T-cell (primary cell): ENCODE data around the gene ATP8B2. TPM values are rescaled to one million over a fixed set of nuclear protein-coding genes. Genes with fewer than 3 reads are reported as not detected.
A peak's percentile ranks its signal among the peaks of the same experiment; 100 is the strongest.

ENCODE experiments used
- ATAC-seq, 4 experiments: fragments of 200-7000 bp in 3 of 4; fragments of 150-1000 bp in 1 of 4; cut with Tn5 transposase; replicated peaks in 1 of 4; 1 replicate in 3 of 4; 2 replicates in 1 of 4; pipeline ENCODE4 v1.10.0; 2021; ENCODE audit warnings: moderate library complexity in 3 of 4, mild to moderate bottlenecking in 2 of 4, moderate number of reproducible peaks in 1 of 4
- CTCF ChIA-PET, 2 donors: fragments of 300-600 bp; sonication (Branson Sonifier 250); formaldehyde crosslinking; loops; one replicate each; lab custom pipeline; 2022; ENCODE audit warnings: antibody characterized with exemption in 2 of 2; lab: Charles Lee
- POLR2A ChIA-PET, 2 donors: fragments of 300-600 bp; sonication (Branson Sonifier 250); formaldehyde crosslinking; loops; one replicate each; lab custom pipeline; 2022; ENCODE audit warnings: antibody characterized with exemption in 2 of 2; lab: Charles Lee
- DNase-seq, 35 experiments: peaks; one replicate each; pipeline versions ENCODE4 v3.0.0 to v3.0.0-alpha.2; 2013 to 2023
- H3K27ac ChIP-seq: one replicate; pipeline ENCODE4 v1.5.1; 2013; ENCODE audit warnings: low read length
- H3K27me3 ChIP-seq, 2 experiments: replicated peaks in 1 of 2; 1 replicate in 1 of 2; 2 replicates in 1 of 2; pipeline versions ENCODE4 v1.6.1 to v1.7.0; 2013; ENCODE audit warnings: low read length in 1 of 2, mixed read lengths in 1 of 2; ENCODE audit not compliant: control insufficient read depth in 2 of 2, insufficient read depth in 2 of 2; ENCODE audit errors: extremely low read depth in 1 of 2
- H3K36me3 ChIP-seq, 2 donors: 1 replicate in 1 of 2; 2 replicates in 1 of 2; pipeline versions ENCODE4 v1.6.1 to v1.7.0; 2013; ENCODE audit warnings: low read length in 1 of 2; ENCODE audit not compliant: control insufficient read depth in 2 of 2, insufficient read depth in 1 of 2; ENCODE audit errors: extremely low read depth in 1 of 2
- H3K4me1 ChIP-seq, 2 experiments: 1 replicate in 1 of 2; 2 replicates in 1 of 2; pipeline versions ENCODE4 v1.6.1 to v1.7.0; 2013; ENCODE audit warnings: low read length in 2 of 2, mixed read lengths in 1 of 2; ENCODE audit not compliant: insufficient read depth in 2 of 2, control insufficient read depth in 1 of 2; ENCODE audit errors: extremely low read depth in 1 of 2
- H3K4me3 ChIP-seq, 2 donors: 1 replicate in 1 of 2; 2 replicates in 1 of 2; pipeline versions ENCODE4 v1.5.1 to v1.7.0; 2013; ENCODE audit warnings: mild to moderate bottlenecking in 2 of 2, low read length in 1 of 2, moderate library complexity in 1 of 2; ENCODE audit not compliant: control insufficient read depth in 1 of 2; ENCODE audit errors: extremely low read depth in 1 of 2
- H3K9me3 ChIP-seq: 2 replicates; pipeline ENCODE4 v1.7.0; 2013
- H3K27ac Mint-ChIP-seq, 2 donors: one replicate each; pipeline ENCODE4 v1.8.0; 2020 to 2021; ENCODE audit warnings: mild to moderate bottlenecking in 2 of 2, mixed read lengths in 2 of 2
- H3K27me3 Mint-ChIP-seq, 2 donors: one replicate each; pipeline ENCODE4 v1.8.0; 2021 to 2022; ENCODE audit warnings: mixed read lengths in 2 of 2
- H3K36me3 Mint-ChIP-seq: one replicate; pipeline ENCODE4 v1.8.0; 2021; ENCODE audit warnings: mixed read lengths
- H3K4me1 Mint-ChIP-seq, 3 donors: one replicate each; pipeline ENCODE4 v1.8.0; 2020 to 2022; ENCODE audit warnings: mixed read lengths in 3 of 3, mild to moderate bottlenecking in 1 of 3
- H3K4me3 Mint-ChIP-seq, 3 donors: one replicate each; pipeline ENCODE4 v1.8.0; 2020 to 2022; ENCODE audit warnings: mild to moderate bottlenecking in 3 of 3, mixed read lengths in 3 of 3, moderate library complexity in 3 of 3
- H3K9me3 Mint-ChIP-seq, 3 donors: one replicate each; pipeline ENCODE4 v1.8.0; 2020 to 2022; ENCODE audit warnings: mixed read lengths in 3 of 3
- WGBS: methylation state at CpG from one replicate; pipeline ENCODE4 v1.1.5; 2013; ENCODE audit warnings: missing lambda C conversion rate; ENCODE audit not compliant: insufficient coverage; 5-methylcytosine and 5-hydroxymethylcytosine counted together
- total RNA-seq, 35 experiments: library from RNA in 6 of 35; stranded (reverse) in 6 of 35; fragments of 120-200 nt in 1 of 35; gene quantifications; one replicate each; pipeline versions ENCODE4 v1.2.1 to v1.2.4 and lab custom pipeline; 2013 to 2026

The ATP8B2 gene
- total RNA-seq, 5 donors from 2014 or later (not counting 1 experiment from before 2014, with no cell fraction given) = 142 to 172 (median 149) TPM

DNA sequence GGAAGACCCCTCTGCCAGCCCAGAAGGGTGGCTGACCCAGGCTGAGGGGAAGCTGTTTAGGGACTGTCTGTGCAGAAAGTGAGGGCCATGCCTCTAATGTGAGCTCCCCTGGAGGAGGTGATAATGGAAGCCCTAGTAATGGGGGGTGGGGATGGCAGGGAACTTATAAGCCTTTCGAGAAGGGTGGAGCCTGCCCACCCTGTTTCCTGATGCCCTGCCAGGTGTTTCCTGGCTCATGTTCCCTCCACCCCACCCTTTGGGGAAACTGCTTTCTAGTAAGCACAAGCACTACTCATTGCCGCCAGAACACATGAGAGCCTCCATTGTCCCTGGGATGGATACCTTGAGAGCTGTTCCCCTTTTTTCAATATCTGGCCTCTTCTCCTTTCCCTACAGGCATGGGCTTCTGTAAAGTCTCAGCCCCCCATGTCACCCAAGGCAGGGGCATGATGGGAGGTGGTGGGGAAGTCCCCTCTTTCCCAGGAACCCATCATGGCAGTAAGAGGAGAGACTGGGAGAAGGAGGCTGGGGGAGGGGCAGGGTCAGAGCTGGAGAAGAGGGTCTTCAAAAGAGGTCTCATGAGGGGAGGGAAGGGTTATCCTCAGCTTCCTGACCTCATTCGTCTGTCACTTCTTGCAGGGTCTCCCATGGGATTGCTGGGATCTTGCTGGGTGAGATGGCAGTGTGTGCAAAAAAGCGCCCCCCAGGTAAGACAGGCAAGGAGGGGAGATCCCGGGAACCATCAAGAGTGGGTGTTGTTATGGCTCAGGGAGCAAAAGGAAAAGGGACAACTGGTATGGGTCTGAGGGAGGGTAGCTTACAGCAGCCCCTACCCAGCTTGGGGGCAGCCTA is 2.4 kb downstream of the ATP8B2 start:
- Mint-ChIP-seq H3K4me1 (peaks cover 64 to 70% (median 65%) of the 10 kb centered on the region in 3 donors), H3K36me3 (peaks cover 25% of the 10 kb centered on the region), H3K27ac (peak overlapping the region; percentile 94 to 95), H3K27me3 (peaks cover 0 to 2% of the 10 kb centered on the region in 2 donors), H3K4me3 (peak overlapping the region; percentile 78 to 94 (median 94)), H3K9me3 (no peaks in the 10 kb centered on the region)
- DNase-seq (peak in 9 of 35 experiments; percentile 11 to 57 (median 22)), ATAC-seq (no peak)
- peaks cover 36 to 68% of the 10 kb centered on the region in 2 experiments for H3K4me1 ChIP-seq
- H3K4me3 ChIP-seq = peak overlapping the region; percentile 82 to 86
- H3K27me3 ChIP-seq = peaks cover 0 to 11% of the 10 kb centered on the region in 2 experiments
- peaks cover 10 to 24% of the 10 kb centered on the region in 2 donors for H3K36me3 ChIP-seq
- POLR2A ChIA-PET = interaction anchor here (0.7 to 0.8 kb wide), 2 partner anchors 16 to 22 kb away, joined by 3 to 5 read pairs; no protein-coding TSS in a partner anchor
- H3K27ac ChIP-seq = peak overlapping the region; percentile 82
- 30% methylated on average over 2 of the region's 5 CpGs for WGBS
- CTCF ChIA-PET = interaction anchor here (0.7 to 5.5 kb wide), 10 partner anchors 9 to 141 kb away, joined by 3 to 87 read pairs (median 3); no protein-coding TSS in a partner anchor
- H3K9me3 ChIP-seq = no peaks in the 10 kb centered on the region

- WGBS = 2% methylated on average over 71 of the region's 76 CpGs
- peaks cover 36 to 70% of the 10 kb centered on the region in 2 experiments for H3K4me1 ChIP-seq
- H3K36me3 Mint-ChIP-seq = peaks cover 27% of the 10 kb centered on the region
Observed at GRCh38 chr1:154328318-154329151, 3.2 kb downstream of the ATP8B2 start.

DNA sequence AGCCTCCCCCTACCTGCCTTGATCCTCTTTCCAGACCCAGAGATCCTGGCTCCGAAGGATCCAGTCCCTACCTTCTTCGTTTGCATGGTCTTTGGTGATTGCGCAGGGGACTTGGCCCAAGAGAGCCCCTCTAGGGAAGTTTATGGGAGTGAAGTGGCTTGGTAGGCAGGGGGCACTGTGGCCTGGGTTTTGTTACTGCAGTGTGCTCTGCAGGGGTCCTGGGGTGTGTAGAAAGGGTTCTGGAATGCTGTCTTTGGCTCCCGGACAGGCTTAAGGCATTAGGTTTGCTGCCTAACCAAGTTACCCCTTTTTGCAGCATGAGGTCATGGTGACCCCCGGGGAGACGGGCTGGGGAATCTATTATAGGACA is 3.8 kb downstream of the ATP8B2 start:
- CTCF ChIA-PET = interaction anchor here in 1 of 2 donors (0.6 to 2.5 kb wide), 6 partner anchors 9 to 143 kb away, joined by 3 to 8 read pairs (median 3); no protein-coding TSS in a partner anchor

More at GRCh38 chr1:154328318-154329151, 3.2 kb downstream of the ATP8B2 start:
- H3K27me3 Mint-ChIP-seq = no peaks in the 10 kb centered on the region
- ChIA-PET CTCF (interaction anchor here (0.7 to 5.5 kb wide), 11 partner anchors 8 to 140 kb away, joined by 3 to 87 read pairs (median 3); no protein-coding TSS in a partner anchor), POLR2A (interaction anchor here (0.5 to 0.8 kb wide), 3 partner anchors 12 to 846 kb away, joined by 3 to 5 read pairs (median 5); no protein-coding TSS in a partner anchor)
- peak overlapping the region; percentile 78 to 94 (median 94) for H3K4me3 Mint-ChIP-seq
- H3K4me1 Mint-ChIP-seq = peaks cover 64 to 75% (median 71%) of the 10 kb centered on the region in 3 donors
- Histone ChIP-seq H3K27me3 (peaks cover 0 to 3% of the 10 kb centered on the region in 2 experiments), H3K36me3 (peaks cover 10 to 31% of the 10 kb centered on the region in 2 donors), H3K9me3 (no peaks in the 10 kb centered on the region), H3K27ac (peak overlapping the region; percentile 82), H3K4me3 (peak overlapping the region; percentile 82 to 86)
- peak; percentile 77 to 80 (median 78) for ATAC-seq
- peak; percentile 75 to 92 (median 84) for DNase-seq
- H3K9me3 Mint-ChIP-seq = no peaks in the 10 kb centered on the region
- peak overlapping the region; percentile 94 to 95 for H3K27ac Mint-ChIP-seq

GRCh38 chr1:154329551-154330131 is 4.3 kb downstream of the ATP8B2 start:
- H3K27me3 Mint-ChIP-seq = no peaks in the 10 kb centered on the region
- H3K9me3 Mint-ChIP-seq = no peaks in the 10 kb centered on the region
- Histone ChIP-seq H3K4me1 (peaks cover 36 to 73% of the 10 kb centered on the region in 2 experiments), H3K4me3 (peak overlapping the region; percentile 62 to 76), H3K27ac (peak overlapping the region; percentile 75), H3K27me3 (peaks cover 0 to 2% of the 10 kb centered on the region in 2 experiments), H3K36me3 (peaks cover 12 to 42% of the 10 kb centered on the region in 2 donors), H3K9me3 (no peaks in the 10 kb centered on the region)
- peak overlapping the region; percentile 77 to 94 (median 80) for H3K4me3 Mint-ChIP-seq
- peak in 11 of 35 experiments; percentile 24 to 63 (median 39) for DNase-seq
- 39% methylated on average over 2 of the region's 7 CpGs for WGBS
- H3K4me1 Mint-ChIP-seq = peaks cover 67 to 77% (median 73%) of the 10 kb centered on the region in 3 donors
- peak in 1 of 4 experiments; percentile 9 for ATAC-seq
- peaks cover 33% of the 10 kb centered on the region for H3K36me3 Mint-ChIP-seq
- CTCF ChIA-PET = interaction anchor here in 1 of 2 donors (0.6 to 2.5 kb wide), 7 partner anchors 8 to 142 kb away, joined by 3 to 8 read pairs (median 3); no protein-coding TSS in a partner anchor
- H3K27ac Mint-ChIP-seq = peak overlapping the region; percentile 87 to 94
- POLR2A ChIA-PET = interaction anchor here (0.5 to 0.7 kb wide), 5 partner anchors 8 to 845 kb away, joined by 3 to 7 read pairs (median 3); no protein-coding TSS in a partner anchor

More for the DNA sequence above, 3.8 kb downstream of the ATP8B2 start:
- Histone ChIP-seq H3K4me3 (peak overlapping the region; percentile 62 to 76), H3K27me3 (peaks cover 0 to 2% of the 10 kb centered on the region in 2 experiments), H3K36me3 (peaks cover 12 to 37% of the 10 kb centered on the region in 2 donors), H3K27ac (peak overlapping the region; percentile 75), H3K9me3 (no peaks in the 10 kb centered on the region), H3K4me1 (peaks cover 36 to 73% of the 10 kb centered on the region in 2 experiments)
- H3K27me3 Mint-ChIP-seq = no peaks in the 10 kb centered on the region
- no peak for ATAC-seq
- DNase-seq = peak in 2 of 35 experiments; percentile 24 to 36
- peak overlapping the region; percentile 87 to 94 for H3K27ac Mint-ChIP-seq
- H3K9me3 Mint-ChIP-seq = no peaks in the 10 kb centered on the region
- H3K4me1 Mint-ChIP-seq = peaks cover 67 to 76% (median 73%) of the 10 kb centered on the region in 3 donors
- POLR2A ChIA-PET = interaction anchor here (0.5 to 0.7 kb wide), 2 partner anchors 12 to 845 kb away, joined by 3 to 5 read pairs; no protein-coding TSS in a partner anchor
- peaks cover 30% of the 10 kb centered on the region for H3K36me3 Mint-ChIP-seq
- H3K4me3 Mint-ChIP-seq = peak overlapping the region; percentile 77 to 94 (median 80)
- WGBS = 70% methylated on average over 6 of the region's 6 CpGs

GRCh38 chr1:154330669-154331068 is 5.3 kb downstream of the ATP8B2 start:
- Mint-ChIP-seq H3K9me3 (no peaks in the 10 kb centered on the region), H3K36me3 (peaks cover 36% of the 10 kb centered on the region), H3K4me1 (peaks cover 78 to 88% (median 83%) of the 10 kb centered on the region in 3 donors), H3K27me3 (no peaks in the 10 kb centered on the region), H3K4me3 (peak overlapping the region; percentile 29 to 94 (median 40)), H3K27ac (peak overlapping the region; percentile 87 to 94)
- Histone ChIP-seq H3K27ac (peak overlapping the region; percentile 75), H3K36me3 (peaks cover 12 to 48% of the 10 kb centered on the region in 2 donors), H3K4me1 (peaks cover 43 to 82% of the 10 kb centered on the region in 2 experiments), H3K4me3 (peak overlapping the region; percentile 0 to 62), H3K27me3 (no peaks in the 10 kb centered on the region), H3K9me3 (no peaks in the 10 kb centered on the region)
- CTCF ChIA-PET = interaction anchor here in 1 of 2 donors (0.6 to 1.5 kb wide), 4 partner anchors 12 to 1729 kb away, joined by 3 to 6 read pairs (median 4); no protein-coding TSS in a partner anchor
- POLR2A ChIA-PET = no interaction called here
- no peak for ATAC-seq
- peak in 1 of 35 experiments; percentile 42 for DNase-seq
